GM23338 (cell line): ENCODE results near the gene AP5Z1.
"Not testable (repeated sequence)": the region's sequence is repeated elsewhere in the genome, so short reads cannot be mapped to it uniquely, and the experiment has no call there.

Experiments used
- CREB1 ChIP-seq: fragments of 250-450 bp; sonication (Bioruptor Pico); IDR thresholded peaks from 2 replicates; pipeline ENCODE4 v1.5.0; 2020; ENCODE audit warnings: low read depth, mild to moderate bottlenecking, moderate library complexity
- CTCF ChIP-seq, 2 experiments: fragments of 200-600 bp in 1 of 2; sonication (generic) in 1 of 2; conservative IDR thresholded peaks; 2 replicates each; pipeline versions ENCODE4 v1.5.1 to v1.6.1; 2016 to 2017; ENCODE audit warnings: antibody characterized with exemption in 2 of 2, low read depth in 2 of 2, mild to moderate bottlenecking in 2 of 2, moderate library complexity in 1 of 2
- ETS1 ChIP-seq: IDR thresholded peaks from 2 replicates; pipeline ENCODE4 v1.6.1; 2016; ENCODE audit warnings: antibody characterized with exemption
- EZH2 ChIP-seq: fragments of 200-600 bp; sonication (generic); IDR thresholded peaks from one replicate; pipeline ENCODE4 v1.8.0; 2017; ENCODE audit warnings: antibody characterized with exemption, mild to moderate bottlenecking, low read depth; ENCODE audit not compliant: unreplicated experiment
- EZH2phosphoT487 ChIP-seq: fragments of 200-600 bp; sonication (generic); IDR thresholded peaks from one replicate; pipeline ENCODE4 v1.8.1; 2018; ENCODE audit warnings: antibody characterized with exemption; ENCODE audit not compliant: unreplicated experiment
- JUNB ChIP-seq: IDR thresholded peaks from one replicate; pipeline ENCODE4 v1.6.1; 2016; ENCODE audit warnings: antibody characterized with exemption; ENCODE audit not compliant: unreplicated experiment
- POLR2AphosphoS5 ChIP-seq: IDR thresholded peaks from 2 replicates; pipeline ENCODE4 v1.6.1; 2016; ENCODE audit warnings: antibody characterized with exemption, low read depth
- REST ChIP-seq: IDR thresholded peaks from one replicate; pipeline ENCODE4 v1.6.1; 2018; ENCODE audit warnings: antibody characterized with exemption; ENCODE audit not compliant: unreplicated experiment
- STAT1 ChIP-seq: IDR thresholded peaks from one replicate; pipeline ENCODE4 v1.6.1; 2016; ENCODE audit warnings: antibody characterized with exemption; ENCODE audit not compliant: unreplicated experiment
- ZNF114 ChIP-seq: fragments of 250-450 bp; sonication (Bioruptor Pico); IDR thresholded peaks from 2 replicates; pipeline ENCODE4 v1.5.0; 2020; ENCODE audit warnings: mild to moderate bottlenecking, moderate library complexity
- ZNF331 ChIP-seq: fragments of 250-450 bp; sonication (Bioruptor Pico); IDR thresholded peaks from 2 replicates; pipeline ENCODE4 v1.5.0; 2020; ENCODE audit warnings: low read depth, mild to moderate bottlenecking, moderate library complexity

- TF ChIP-seq CTCF (conservative IDR thresholded peaks at IDR 0.05; ENCODE audit: low read depth in 2 of 2); STAT1; JUNB; EZH2phosphoT487; POLR2AphosphoS5; EZH2; REST; ZNF114 (CRISPR knock-in tag); ZNF331 (CRISPR knock-in tag); ETS1; CREB1: not testable (repeated sequence)
Observed at GRCh38 chr7:4794171-4794570, 18.7 kb downstream of the AP5Z1 start.
